MM.1S (cell line): ENCODE results near the gene CPA2.

Experiments
- CTCF ChIP-seq: fragments of 300-600 bp; sonication (generic); IDR thresholded peaks from 2 replicates; pipeline ENCODE4 v1.5.1; 2016; ENCODE audit warnings: antibody characterized with exemption, low read length, mixed read lengths
- EZH2 ChIP-seq: fragments of 300-600 bp; sonication (generic); optimal IDR thresholded peaks from 2 replicates; pipeline ENCODE3; 2017; ENCODE audit warnings: low read depth, mild to moderate bottlenecking, antibody characterized with exemption, low read length, mixed read lengths
- EZH2phosphoT487 ChIP-seq: fragments of 300-600 bp; sonication (generic); IDR thresholded peaks from 2 replicates; pipeline ENCODE4 v1.6.1; 2018; ENCODE audit warnings: antibody characterized with exemption, low read length

DNA sequence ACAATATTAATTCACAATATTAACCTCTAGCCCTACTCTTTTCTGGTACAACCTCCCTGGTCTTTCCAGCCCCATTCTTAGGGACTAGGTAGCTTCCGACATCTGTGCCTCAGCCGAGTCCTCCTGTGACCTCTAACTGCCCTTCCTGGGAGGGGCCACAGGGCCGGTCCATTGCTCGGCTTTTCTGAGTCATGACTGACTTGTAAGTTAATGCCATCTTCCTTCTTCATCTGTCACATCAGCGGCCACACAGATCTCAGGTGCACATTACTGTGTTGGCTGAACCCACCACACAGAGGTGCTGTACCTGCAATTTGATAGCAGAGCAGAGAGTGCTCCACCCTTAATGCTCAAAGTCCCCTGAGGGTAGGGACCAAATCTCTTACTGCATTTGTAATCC, 22.2 kb downstream of the CPA2 start:
- TF ChIP-seq CTCF: no peak
- TF ChIP-seq EZH2: no peak
- no peak for TF ChIP-seq EZH2phosphoT487
